CD4-positive, CD25-positive, alpha-beta regulatory T cell (primary cell): ENCODE measurements around the gene PLD5. TPM values are rescaled to one million over a fixed set of nuclear protein-coding genes. Genes with fewer than 3 reads are reported as not detected.
"Not testable (repeated sequence)": the region's sequence is repeated elsewhere in the genome, so short reads cannot be mapped to it uniquely, and the experiment has no call there.

Experiments used
- ATAC-seq, 2 donors: fragments of 150-1000 bp; cut with Tn5 transposase; one replicate each; pipeline ENCODE4 v1.10.0; 2021; ENCODE audit warnings: low read depth in 2 of 2, moderate number of reproducible peaks in 2 of 2, moderate library complexity in 1 of 2
- DNase-seq, 3 donors: peaks; one replicate each; pipeline versions ENCODE4 v3.0.0 to v3.0.0-alpha.2; 2012 to 2022; ENCODE audit warnings: mixed read lengths in 1 of 3
- H3K27ac ChIP-seq: one replicate; pipeline ENCODE4 v1.7.0; 2013; ENCODE audit warnings: mild to moderate bottlenecking, low read length; ENCODE audit not compliant: insufficient read depth, poor library complexity, severe bottlenecking
- H3K27me3 ChIP-seq: one replicate; pipeline ENCODE4 v1.7.0; 2013; ENCODE audit warnings: low read length; ENCODE audit not compliant: control insufficient read depth, insufficient read depth
- H3K36me3 ChIP-seq: one replicate; pipeline ENCODE4 v1.7.0; 2013; ENCODE audit warnings: mild to moderate bottlenecking, low read length, moderate library complexity; ENCODE audit not compliant: control insufficient read depth, insufficient read depth
- H3K4me1 ChIP-seq: 2 replicates; pipeline ENCODE4 v1.7.0; 2013; ENCODE audit warnings: mild to moderate bottlenecking, low read length; ENCODE audit not compliant: insufficient read depth, control insufficient read depth, poor library complexity, severe bottlenecking
- H3K4me3 ChIP-seq: one replicate; pipeline ENCODE4 v1.7.0; 2013; ENCODE audit warnings: low read depth, mild to moderate bottlenecking, low read length, moderate library complexity
- H3K9me3 ChIP-seq, 2 experiments: 1 replicate in 1 of 2; 2 replicates in 1 of 2; pipeline ENCODE4 v1.7.0; 2013; ENCODE audit warnings: low read length in 2 of 2, mild to moderate bottlenecking in 1 of 2, moderate library complexity in 1 of 2; ENCODE audit not compliant: control insufficient read depth in 2 of 2
- H3K27ac Mint-ChIP-seq, 3 donors: one replicate each; pipeline ENCODE4 v1.8.0; 2020 to 2022; ENCODE audit warnings: mild to moderate bottlenecking in 3 of 3, mixed read lengths in 3 of 3, moderate library complexity in 2 of 3
- H3K27me3 Mint-ChIP-seq: one replicate; pipeline ENCODE4 v1.8.0; 2022; ENCODE audit warnings: mild to moderate bottlenecking, mixed read lengths
- H3K36me3 Mint-ChIP-seq: one replicate; pipeline ENCODE4 v1.8.0; 2020; ENCODE audit warnings: mixed read lengths
- H3K4me1 Mint-ChIP-seq, 4 donors: one replicate each; pipeline ENCODE4 v1.8.0; 2020 to 2022; ENCODE audit warnings: mixed read lengths in 4 of 4, mild to moderate bottlenecking in 1 of 4
- H3K4me3 Mint-ChIP-seq, 4 donors: one replicate each; pipeline ENCODE4 v1.8.0; 2020 to 2022; ENCODE audit warnings: mild to moderate bottlenecking in 4 of 4, mixed read lengths in 4 of 4, moderate library complexity in 3 of 4
- H3K9me3 Mint-ChIP-seq, 7 donors: one replicate each; pipeline ENCODE4 v1.8.0; 2020 to 2022; ENCODE audit warnings: mixed read lengths in 7 of 7, mild to moderate bottlenecking in 3 of 7, moderate library complexity in 2 of 7
- polyA plus RNA-seq, 4 donors: library from polyadenylated mRNA; unstranded; fragments of 300-500 nt; fragmentation: Illumina TruSeq; gene quantifications; one replicate each; pipeline ENCODE4 v1.2.3, GENCODE V29; 2021
- total RNA-seq: library from RNA; stranded (reverse); gene quantifications from one replicate; pipeline ENCODE4 v1.2.3, GENCODE V29; 2022

The PLD5 gene
- total and polyA plus RNA-seq, 5 donors from 2014 or later, result not detected

GRCh38 chr1:242196914-242197313 is 327.6 kb downstream of the PLD5 start:
- no peaks in the 10 kb centered on the region for H3K27me3 Mint-ChIP-seq
- Histone ChIP-seq H3K4me1 (no peaks in the 10 kb centered on the region), H3K36me3 (no peaks in the 10 kb centered on the region), H3K27ac (no peak overlapping the region), H3K27me3 (no peaks in the 10 kb centered on the region), H3K4me3 (no peak overlapping the region), H3K9me3 (no peaks in the 10 kb centered on the region)
- no peak overlapping the region for H3K4me3 Mint-ChIP-seq
- DNase-seq (no peak), ATAC-seq (no peak)
- no peaks in the 10 kb centered on the region for H3K36me3 Mint-ChIP-seq
- peak overlapping the region in 1 of 3 donors; percentile 44 for H3K27ac Mint-ChIP-seq
- H3K9me3 Mint-ChIP-seq, result peaks cover 0 to 8% (median 0%) of the 10 kb centered on the region in 7 donors
- no peaks in the 10 kb centered on the region for H3K4me1 Mint-ChIP-seq

DNA sequence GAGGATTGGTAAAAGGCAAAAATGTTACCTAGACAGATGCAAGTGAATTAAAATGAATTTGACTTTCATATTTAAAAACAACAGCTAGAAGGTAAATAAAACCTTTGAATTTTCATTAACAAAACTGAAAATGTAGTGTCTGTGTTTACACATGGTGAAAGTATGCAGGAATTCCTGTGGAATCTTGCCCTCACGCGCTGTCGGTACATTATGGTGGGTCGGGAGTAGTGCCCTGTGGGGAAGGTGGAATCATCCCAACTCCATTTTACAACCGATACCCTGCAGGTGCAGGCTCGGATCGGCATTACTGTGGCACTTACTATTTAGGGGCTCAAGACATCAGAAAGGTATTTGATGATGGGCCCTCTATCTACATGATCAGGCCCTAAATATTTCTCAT is 328.4 kb downstream of the PLD5 start:
- no peaks in the 10 kb centered on the region for H3K27me3 Mint-ChIP-seq
- DNase-seq, result no peak
- H3K36me3 Mint-ChIP-seq, result no peaks in the 10 kb centered on the region
- H3K4me1 ChIP-seq, result no peaks in the 10 kb centered on the region
- no peak overlapping the region for H3K4me3 Mint-ChIP-seq
- no peak overlapping the region for H3K4me3 ChIP-seq
- H3K9me3 Mint-ChIP-seq, result peaks cover 0 to 9% (median 0%) of the 10 kb centered on the region in 7 donors
- H3K27ac ChIP-seq, result no peak overlapping the region
- H3K4me1 Mint-ChIP-seq, result no peaks in the 10 kb centered on the region
- H3K36me3 ChIP-seq, result no peaks in the 10 kb centered on the region
- no peak overlapping the region for H3K27ac Mint-ChIP-seq
- no peak for ATAC-seq
- H3K9me3 ChIP-seq, result no peaks in the 10 kb centered on the region
- no peaks in the 10 kb centered on the region for H3K27me3 ChIP-seq

DNA sequence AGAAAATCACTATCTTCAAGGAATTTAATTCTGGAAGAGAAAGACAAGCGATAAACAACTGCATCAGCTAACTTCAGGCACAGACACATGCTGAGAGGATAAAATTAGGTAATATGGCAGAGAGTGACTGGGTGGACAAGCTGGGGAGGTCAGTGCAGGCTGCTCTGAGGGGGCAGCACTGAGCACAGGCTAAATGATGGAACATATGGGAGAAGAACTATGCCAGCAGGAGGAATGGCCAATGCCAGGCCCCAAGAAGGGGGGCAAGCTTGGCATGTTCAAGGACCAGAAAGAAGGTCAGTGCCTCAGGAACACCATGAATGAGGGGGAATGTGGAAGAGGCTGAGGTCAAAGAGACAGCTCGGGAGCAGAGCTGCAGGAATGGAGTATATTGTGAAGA is 334.9 kb downstream of the PLD5 start:
- DNase-seq (no peak), ATAC-seq (no peak)
- Mint-ChIP-seq H3K4me1 (no peaks in the 10 kb centered on the region), H3K36me3 (no peaks in the 10 kb centered on the region), H3K27ac (no peak overlapping the region), H3K4me3 (no peak overlapping the region), H3K9me3 (peaks cover 0 to 8% (median 0%) of the 10 kb centered on the region in 7 donors), H3K27me3 (no peaks in the 10 kb centered on the region)
- Histone ChIP-seq H3K4me3 (no peak overlapping the region), H3K9me3 (no peaks in the 10 kb centered on the region), H3K4me1 (no peaks in the 10 kb centered on the region), H3K36me3 (no peaks in the 10 kb centered on the region), H3K27me3 (no peaks in the 10 kb centered on the region), H3K27ac (no peak overlapping the region)

GRCh38 chr1:242187816-242188215 is 336.7 kb downstream of the PLD5 start:
- Histone ChIP-seq H3K27me3 (no peaks in the 10 kb centered on the region), H3K27ac (no peak overlapping the region), H3K36me3 (no peaks in the 10 kb centered on the region), H3K4me1 (no peaks in the 10 kb centered on the region), H3K4me3 (no peak overlapping the region), H3K9me3 (no peaks in the 10 kb centered on the region)
- Mint-ChIP-seq H3K9me3 (peaks cover 0 to 6% (median 0%) of the 10 kb centered on the region in 7 donors), H3K4me3 (no peak overlapping the region), H3K27ac (no peak overlapping the region), H3K36me3 (no peaks in the 10 kb centered on the region), H3K4me1 (no peaks in the 10 kb centered on the region), H3K27me3 (no peaks in the 10 kb centered on the region)
- no peak for DNase-seq
- no peak for ATAC-seq

GRCh38 chr1:242187171-242187570 is 337.3 kb downstream of the PLD5 start:
- no peak overlapping the region for H3K27ac Mint-ChIP-seq
- Histone ChIP-seq H3K9me3 (no peaks in the 10 kb centered on the region), H3K36me3 (no peaks in the 10 kb centered on the region), H3K27ac (no peak overlapping the region), H3K27me3 (no peaks in the 10 kb centered on the region), H3K4me3 (no peak overlapping the region), H3K4me1 (no peaks in the 10 kb centered on the region)
- no peaks in the 10 kb centered on the region for H3K36me3 Mint-ChIP-seq
- ATAC-seq (no peak), DNase-seq (no peak)
- H3K9me3 Mint-ChIP-seq, result peaks cover 0 to 6% (median 0%) of the 10 kb centered on the region in 7 donors
- no peaks in the 10 kb centered on the region for H3K27me3 Mint-ChIP-seq
- H3K4me3 Mint-ChIP-seq, result no peak overlapping the region
- H3K4me1 Mint-ChIP-seq, result no peaks in the 10 kb centered on the region

- no peaks in the 10 kb centered on the region for H3K36me3 ChIP-seq
- no peaks in the 10 kb centered on the region for H3K9me3 ChIP-seq
- DNase-seq (no peak), ATAC-seq (no peak)
- no peaks in the 10 kb centered on the region for H3K27me3 ChIP-seq
- Mint-ChIP-seq H3K27me3 (no peaks in the 10 kb centered on the region), H3K27ac (no peak overlapping the region), H3K4me1 (no peaks in the 10 kb centered on the region), H3K9me3 (peaks cover 0 to 4% (median 0%) of the 10 kb centered on the region in 7 donors), H3K36me3 (no peaks in the 10 kb centered on the region), H3K4me3 (no peak overlapping the region)
- H3K27ac ChIP-seq, result no peak overlapping the region
- H3K4me3 ChIP-seq, result no peak overlapping the region
- H3K4me1 ChIP-seq, result no peaks in the 10 kb centered on the region
These were observed 338.8 kb downstream of the PLD5 start for GRCh38 chr1:242185731-242186130.

DNA sequence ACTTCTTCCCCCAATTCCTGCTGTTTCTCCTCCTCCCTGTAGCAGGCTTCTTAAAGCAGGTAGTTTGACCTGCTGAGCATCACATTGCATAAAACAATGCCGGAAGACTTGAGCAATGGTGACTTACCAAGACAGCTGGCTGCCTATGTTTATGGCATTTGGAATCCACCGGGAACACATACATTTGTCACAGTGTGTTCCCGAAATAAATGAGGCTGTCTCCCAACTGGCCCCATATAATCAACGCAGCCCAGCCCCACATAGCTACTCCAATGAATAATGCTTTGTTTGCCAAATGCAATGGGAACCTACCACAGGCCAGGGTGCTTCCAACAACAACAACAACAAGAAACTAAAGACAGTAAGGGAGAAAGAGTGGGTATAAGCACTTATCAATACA is 339.5 kb downstream of the PLD5 start:
- Mint-ChIP-seq H3K4me1 (no peaks in the 10 kb centered on the region), H3K36me3 (no peaks in the 10 kb centered on the region), H3K27ac (no peak overlapping the region), H3K27me3 (no peaks in the 10 kb centered on the region), H3K9me3 (peaks cover 0 to 4% (median 0%) of the 10 kb centered on the region in 7 donors), H3K4me3 (no peak overlapping the region)
- Histone ChIP-seq H3K4me1 (no peaks in the 10 kb centered on the region), H3K27ac (no peak overlapping the region), H3K27me3 (no peaks in the 10 kb centered on the region), H3K9me3 (no peaks in the 10 kb centered on the region), H3K4me3 (no peak overlapping the region), H3K36me3 (no peaks in the 10 kb centered on the region)
- ATAC-seq, result no peak
- DNase-seq, result no peak

DNA sequence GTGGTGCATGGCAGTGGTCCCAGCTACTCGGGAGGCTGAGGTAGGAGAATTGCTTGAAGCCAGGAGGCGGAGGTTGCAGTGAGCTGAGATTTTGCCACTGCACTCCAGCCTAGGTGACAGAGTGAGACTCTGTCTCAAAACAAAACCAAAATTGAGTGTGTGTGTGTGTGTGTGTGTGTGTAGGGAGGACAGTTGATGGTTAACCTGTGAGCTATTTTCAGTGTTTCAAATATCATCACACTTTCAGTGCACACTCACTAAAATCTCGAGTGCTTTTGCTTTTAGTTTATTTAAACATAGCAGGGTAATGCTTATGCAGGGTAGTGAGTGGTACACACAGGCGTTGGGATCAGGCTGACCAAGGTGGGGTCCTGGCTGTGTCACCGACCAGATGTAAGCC is 344.7 kb downstream of the PLD5 start:
- H3K36me3 Mint-ChIP-seq, ATAC-seq, H3K9me3 ChIP-seq, H3K4me1 ChIP-seq, H3K4me3 ChIP-seq, H3K27me3 ChIP-seq, H3K27me3 Mint-ChIP-seq, H3K27ac ChIP-seq, H3K27ac Mint-ChIP-seq, H3K36me3 ChIP-seq, H3K4me1 Mint-ChIP-seq, DNase-seq, H3K4me3 Mint-ChIP-seq: not testable (repeated sequence)
- H3K9me3 Mint-ChIP-seq, result peaks cover 0 to 12% (median 0%) of the 10 kb centered on the region in 7 donors
